ENCODE results near the gene AHNAK2. TPM values are rescaled to one million over a fixed set of nuclear protein-coding genes. Genes with fewer than 3 reads are reported as not detected.

AHNAK2 gene
- total and polyA plus RNA-seq, 9 of the 15 experiments (the other 6 are each of a cell fraction or from before 2014, with no cell fraction given), result 0.04 to 0.09 (median 0.04) TPM; not detected in 6

GRCh38 chr14:104964546-104964945 is 13.6 kb downstream of the AHNAK2 start:
- no TSS peak for BruUV-seq (replicated peaks)
- no peaks in the 10 kb centered on the region for H3K9me1 ChIP-seq (ENCODE audit: control insufficient read depth, insufficient read depth, low read length)
- H3K4me2 ChIP-seq (ENCODE audit: insufficient read depth, low read length), result no peak overlapping the region
- POLR2A ChIA-PET, result interaction anchor here (0.6 kb wide), 2 partner anchors 34 to 73 kb away, joined by 3 to 4 read pairs; no protein-coding TSS in a partner anchor
- no peak overlapping the region for H2AFZ ChIP-seq (ENCODE audit: low read depth, low read length)
- ATAC-seq (no peak), FAIRE-seq (no peak), DNase-seq (ENCODE audit: extremely low read depth in 1 of 4, low spot score in 3 of 4) (no peak)
- CTCF ChIA-PET (ENCODE audit: low intra/inter-chr PET ratio), result no interaction called here
- in situ Hi-C loops (cut with MboI), result no loop called here
- H3K27me3 ChIP-seq (ENCODE audit: control insufficient read depth in 2 of 2, insufficient read depth in 2 of 2, low read length in 2 of 2), result peaks cover 7 to 45% of the 10 kb centered on the region in 2 experiments; a peak in 4 of 5 replicates
- no peak overlapping the region for H3K9ac ChIP-seq (ENCODE audit: insufficient read depth in 1 of 2, low read depth in 2 of 2, low read length in 2 of 2)
- no peak overlapping the region for H3K4me3 ChIP-seq
- H4K20me1 ChIP-seq (replicated peaks; ENCODE audit: control insufficient read depth, insufficient read depth, low read length), result peaks cover 5% of the 10 kb centered on the region; the same call in 1 of the 2 replicates
- H3K36me3 ChIP-seq (ENCODE audit: control insufficient read depth, insufficient read depth, low read length), result no peaks in the 10 kb centered on the region
- H3K4me1 ChIP-seq (replicated peaks in 1 of 2; ENCODE audit: control insufficient read depth in 2 of 2, insufficient read depth in 2 of 2, low read length in 2 of 2), result peaks cover 0 to 23% of the 10 kb centered on the region in 2 experiments; a peak in 3 of 5 replicates
- H3K27ac ChIP-seq (ENCODE audit: extremely low read depth, low read depth, low read length), result no peak overlapping the region
- H3K79me2 ChIP-seq (ENCODE audit: control insufficient read depth, insufficient read depth, low read length), result no peaks in the 10 kb centered on the region
- 3% methylated on average over 7 of the region's 7 CpGs for WGBS (ENCODE audit: insufficient coverage, low coverage, missing lambda C conversion rate)
- H3K9me3 ChIP-seq (replicated peaks; ENCODE audit: control insufficient read depth, insufficient read depth, low read depth, low read length), result no peaks in the 10 kb centered on the region
- intact Hi-C loops (cut with micrococcal nuclease), result no loop called here
- TF ChIP-seq SAFB2 (IDR thresholded peaks at IDR 0.05; ENCODE audit: borderline replicate concordance, low read depth, low read length, severe bottlenecking), result no peak
- TF ChIP-seq ARID4B (CRISPR knock-in tag; IDR thresholded peaks at IDR 0.05), result no peak
- TF ChIP-seq ZNF431 (CRISPR knock-in tag; IDR thresholded peaks at IDR 0.05), result no peak
- TF ChIP-seq ZNF764 (CRISPR knock-in tag; IDR thresholded peaks at IDR 0.05; ENCODE audit: low read depth), result no peak
- no peak for TF ChIP-seq ZBTB43 (CRISPR knock-in tag; IDR thresholded peaks at IDR 0.05)
- TF ChIP-seq NFATC3 (IDR thresholded peaks at IDR 0.05), result no peak
- TF ChIP-seq, protein P1, sequence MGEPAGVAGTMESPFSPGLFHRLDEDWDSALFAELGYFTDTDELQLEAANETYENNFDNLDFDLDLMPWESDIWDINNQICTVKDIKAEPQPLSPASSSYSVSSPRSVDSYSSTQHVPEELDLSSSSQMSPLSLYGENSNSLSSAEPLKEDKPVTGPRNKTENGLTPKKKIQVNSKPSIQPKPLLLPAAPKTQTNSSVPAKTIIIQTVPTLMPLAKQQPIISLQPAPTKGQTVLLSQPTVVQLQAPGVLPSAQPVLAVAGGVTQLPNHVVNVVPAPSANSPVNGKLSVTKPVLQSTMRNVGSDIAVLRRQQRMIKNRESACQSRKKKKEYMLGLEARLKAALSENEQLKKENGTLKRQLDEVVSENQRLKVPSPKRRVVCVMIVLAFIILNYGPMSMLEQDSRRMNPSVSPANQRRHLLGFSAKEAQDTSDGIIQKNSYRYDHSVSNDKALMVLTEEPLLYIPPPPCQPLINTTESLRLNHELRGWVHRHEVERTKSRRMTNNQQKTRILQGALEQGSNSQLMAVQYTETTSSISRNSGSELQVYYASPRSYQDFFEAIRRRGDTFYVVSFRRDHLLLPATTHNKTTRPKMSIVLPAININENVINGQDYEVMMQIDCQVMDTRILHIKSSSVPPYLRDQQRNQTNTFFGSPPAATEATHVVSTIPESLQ (CRISPR knock-in tag; IDR thresholded peaks at IDR 0.05), result no peak
- no peak for TF ChIP-seq TCF7L2 (IDR thresholded peaks at IDR 0.05; ENCODE audit: low read depth, low read length)
- TF ChIP-seq, protein P2, sequence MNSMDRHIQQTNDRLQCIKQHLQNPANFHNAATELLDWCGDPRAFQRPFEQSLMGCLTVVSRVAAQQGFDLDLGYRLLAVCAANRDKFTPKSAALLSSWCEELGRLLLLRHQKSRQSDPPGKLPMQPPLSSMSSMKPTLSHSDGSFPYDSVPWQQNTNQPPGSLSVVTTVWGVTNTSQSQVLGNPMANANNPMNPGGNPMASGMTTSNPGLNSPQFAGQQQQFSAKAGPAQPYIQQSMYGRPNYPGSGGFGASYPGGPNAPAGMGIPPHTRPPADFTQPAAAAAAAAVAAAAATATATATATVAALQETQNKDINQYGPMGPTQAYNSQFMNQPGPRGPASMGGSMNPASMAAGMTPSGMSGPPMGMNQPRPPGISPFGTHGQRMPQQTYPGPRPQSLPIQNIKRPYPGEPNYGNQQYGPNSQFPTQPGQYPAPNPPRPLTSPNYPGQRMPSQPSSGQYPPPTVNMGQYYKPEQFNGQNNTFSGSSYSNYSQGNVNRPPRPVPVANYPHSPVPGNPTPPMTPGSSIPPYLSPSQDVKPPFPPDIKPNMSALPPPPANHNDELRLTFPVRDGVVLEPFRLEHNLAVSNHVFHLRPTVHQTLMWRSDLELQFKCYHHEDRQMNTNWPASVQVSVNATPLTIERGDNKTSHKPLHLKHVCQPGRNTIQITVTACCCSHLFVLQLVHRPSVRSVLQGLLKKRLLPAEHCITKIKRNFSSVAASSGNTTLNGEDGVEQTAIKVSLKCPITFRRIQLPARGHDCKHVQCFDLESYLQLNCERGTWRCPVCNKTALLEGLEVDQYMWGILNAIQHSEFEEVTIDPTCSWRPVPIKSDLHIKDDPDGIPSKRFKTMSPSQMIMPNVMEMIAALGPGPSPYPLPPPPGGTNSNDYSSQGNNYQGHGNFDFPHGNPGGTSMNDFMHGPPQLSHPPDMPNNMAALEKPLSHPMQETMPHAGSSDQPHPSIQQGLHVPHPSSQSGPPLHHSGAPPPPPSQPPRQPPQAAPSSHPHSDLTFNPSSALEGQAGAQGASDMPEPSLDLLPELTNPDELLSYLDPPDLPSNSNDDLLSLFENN (IDR thresholded peaks at IDR 0.05; ENCODE audit: low read depth in 2 of 2, low read length in 2 of 2), result no peak

All from K562 (cell line).